ENCODE results near the gene TSNAX. TPM values are rescaled to one million over a fixed set of nuclear protein-coding genes. Genes with fewer than 3 reads are reported as not detected.

Gene TSNAX
- total and polyA plus RNA-seq, 2 of the 8 experiments (the other 6 are each of a cell fraction or from before 2014, with no cell fraction given), result 7.7 to 34.0 TPM

DNA sequence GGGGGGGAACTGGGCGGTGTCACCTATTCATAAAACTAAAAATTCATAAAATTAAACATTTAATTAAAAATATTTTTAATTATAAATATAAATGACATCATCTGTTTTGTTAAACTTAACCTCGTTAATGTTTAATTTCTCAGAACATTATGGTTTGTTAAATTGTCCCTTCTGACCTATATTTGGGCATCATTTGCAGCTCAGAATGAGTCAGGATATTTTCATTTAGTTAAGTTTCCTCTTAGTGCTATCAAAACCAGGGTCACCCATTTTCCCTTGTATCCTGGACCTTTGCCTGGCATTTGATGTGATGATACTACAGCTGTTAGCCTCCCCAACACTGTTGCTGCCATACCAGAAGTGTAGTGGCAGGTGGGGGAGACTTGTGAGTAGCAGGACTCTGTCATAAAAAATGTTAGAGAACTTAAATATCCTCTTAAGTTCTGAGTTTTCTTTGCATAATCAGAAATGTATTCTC, 30.3 kb downstream of the TSNAX start (continued):
- TF ChIP-seq, protein P1, sequence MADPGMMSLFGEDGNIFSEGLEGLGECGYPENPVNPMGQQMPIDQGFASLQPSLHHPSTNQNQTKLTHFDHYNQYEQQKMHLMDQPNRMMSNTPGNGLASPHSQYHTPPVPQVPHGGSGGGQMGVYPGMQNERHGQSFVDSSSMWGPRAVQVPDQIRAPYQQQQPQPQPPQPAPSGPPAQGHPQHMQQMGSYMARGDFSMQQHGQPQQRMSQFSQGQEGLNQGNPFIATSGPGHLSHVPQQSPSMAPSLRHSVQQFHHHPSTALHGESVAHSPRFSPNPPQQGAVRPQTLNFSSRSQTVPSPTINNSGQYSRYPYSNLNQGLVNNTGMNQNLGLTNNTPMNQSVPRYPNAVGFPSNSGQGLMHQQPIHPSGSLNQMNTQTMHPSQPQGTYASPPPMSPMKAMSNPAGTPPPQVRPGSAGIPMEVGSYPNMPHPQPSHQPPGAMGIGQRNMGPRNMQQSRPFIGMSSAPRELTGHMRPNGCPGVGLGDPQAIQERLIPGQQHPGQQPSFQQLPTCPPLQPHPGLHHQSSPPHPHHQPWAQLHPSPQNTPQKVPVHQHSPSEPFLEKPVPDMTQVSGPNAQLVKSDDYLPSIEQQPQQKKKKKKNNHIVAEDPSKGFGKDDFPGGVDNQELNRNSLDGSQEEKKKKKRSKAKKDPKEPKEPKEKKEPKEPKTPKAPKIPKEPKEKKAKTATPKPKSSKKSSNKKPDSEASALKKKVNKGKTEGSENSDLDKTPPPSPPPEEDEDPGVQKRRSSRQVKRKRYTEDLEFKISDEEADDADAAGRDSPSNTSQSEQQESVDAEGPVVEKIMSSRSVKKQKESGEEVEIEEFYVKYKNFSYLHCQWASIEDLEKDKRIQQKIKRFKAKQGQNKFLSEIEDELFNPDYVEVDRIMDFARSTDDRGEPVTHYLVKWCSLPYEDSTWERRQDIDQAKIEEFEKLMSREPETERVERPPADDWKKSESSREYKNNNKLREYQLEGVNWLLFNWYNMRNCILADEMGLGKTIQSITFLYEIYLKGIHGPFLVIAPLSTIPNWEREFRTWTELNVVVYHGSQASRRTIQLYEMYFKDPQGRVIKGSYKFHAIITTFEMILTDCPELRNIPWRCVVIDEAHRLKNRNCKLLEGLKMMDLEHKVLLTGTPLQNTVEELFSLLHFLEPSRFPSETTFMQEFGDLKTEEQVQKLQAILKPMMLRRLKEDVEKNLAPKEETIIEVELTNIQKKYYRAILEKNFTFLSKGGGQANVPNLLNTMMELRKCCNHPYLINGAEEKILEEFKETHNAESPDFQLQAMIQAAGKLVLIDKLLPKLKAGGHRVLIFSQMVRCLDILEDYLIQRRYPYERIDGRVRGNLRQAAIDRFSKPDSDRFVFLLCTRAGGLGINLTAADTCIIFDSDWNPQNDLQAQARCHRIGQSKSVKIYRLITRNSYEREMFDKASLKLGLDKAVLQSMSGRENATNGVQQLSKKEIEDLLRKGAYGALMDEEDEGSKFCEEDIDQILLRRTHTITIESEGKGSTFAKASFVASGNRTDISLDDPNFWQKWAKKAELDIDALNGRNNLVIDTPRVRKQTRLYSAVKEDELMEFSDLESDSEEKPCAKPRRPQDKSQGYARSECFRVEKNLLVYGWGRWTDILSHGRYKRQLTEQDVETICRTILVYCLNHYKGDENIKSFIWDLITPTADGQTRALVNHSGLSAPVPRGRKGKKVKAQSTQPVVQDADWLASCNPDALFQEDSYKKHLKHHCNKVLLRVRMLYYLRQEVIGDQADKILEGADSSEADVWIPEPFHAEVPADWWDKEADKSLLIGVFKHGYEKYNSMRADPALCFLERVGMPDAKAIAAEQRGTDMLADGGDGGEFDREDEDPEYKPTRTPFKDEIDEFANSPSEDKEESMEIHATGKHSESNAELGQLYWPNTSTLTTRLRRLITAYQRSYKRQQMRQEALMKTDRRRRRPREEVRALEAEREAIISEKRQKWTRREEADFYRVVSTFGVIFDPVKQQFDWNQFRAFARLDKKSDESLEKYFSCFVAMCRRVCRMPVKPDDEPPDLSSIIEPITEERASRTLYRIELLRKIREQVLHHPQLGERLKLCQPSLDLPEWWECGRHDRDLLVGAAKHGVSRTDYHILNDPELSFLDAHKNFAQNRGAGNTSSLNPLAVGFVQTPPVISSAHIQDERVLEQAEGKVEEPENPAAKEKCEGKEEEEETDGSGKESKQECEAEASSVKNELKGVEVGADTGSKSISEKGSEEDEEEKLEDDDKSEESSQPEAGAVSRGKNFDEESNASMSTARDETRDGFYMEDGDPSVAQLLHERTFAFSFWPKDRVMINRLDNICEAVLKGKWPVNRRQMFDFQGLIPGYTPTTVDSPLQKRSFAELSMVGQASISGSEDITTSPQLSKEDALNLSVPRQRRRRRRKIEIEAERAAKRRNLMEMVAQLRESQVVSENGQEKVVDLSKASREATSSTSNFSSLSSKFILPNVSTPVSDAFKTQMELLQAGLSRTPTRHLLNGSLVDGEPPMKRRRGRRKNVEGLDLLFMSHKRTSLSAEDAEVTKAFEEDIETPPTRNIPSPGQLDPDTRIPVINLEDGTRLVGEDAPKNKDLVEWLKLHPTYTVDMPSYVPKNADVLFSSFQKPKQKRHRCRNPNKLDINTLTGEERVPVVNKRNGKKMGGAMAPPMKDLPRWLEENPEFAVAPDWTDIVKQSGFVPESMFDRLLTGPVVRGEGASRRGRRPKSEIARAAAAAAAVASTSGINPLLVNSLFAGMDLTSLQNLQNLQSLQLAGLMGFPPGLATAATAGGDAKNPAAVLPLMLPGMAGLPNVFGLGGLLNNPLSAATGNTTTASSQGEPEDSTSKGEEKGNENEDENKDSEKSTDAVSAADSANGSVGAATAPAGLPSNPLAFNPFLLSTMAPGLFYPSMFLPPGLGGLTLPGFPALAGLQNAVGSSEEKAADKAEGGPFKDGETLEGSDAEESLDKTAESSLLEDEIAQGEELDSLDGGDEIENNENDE (IDR thresholded peaks at IDR 0.05; ENCODE audit: insufficient replicate concordance, low read length), result no peak
- no peak for TF ChIP-seq RFX5 (IDR thresholded peaks at IDR 0.05; ENCODE audit: borderline replicate concordance, low read depth, low read length)
- no peak for TF ChIP-seq CTBP2 (IDR thresholded peaks at IDR 0.05; ENCODE audit: borderline replicate concordance, insufficient read depth, insufficient read length, low read length)
- TF ChIP-seq, protein P2, sequence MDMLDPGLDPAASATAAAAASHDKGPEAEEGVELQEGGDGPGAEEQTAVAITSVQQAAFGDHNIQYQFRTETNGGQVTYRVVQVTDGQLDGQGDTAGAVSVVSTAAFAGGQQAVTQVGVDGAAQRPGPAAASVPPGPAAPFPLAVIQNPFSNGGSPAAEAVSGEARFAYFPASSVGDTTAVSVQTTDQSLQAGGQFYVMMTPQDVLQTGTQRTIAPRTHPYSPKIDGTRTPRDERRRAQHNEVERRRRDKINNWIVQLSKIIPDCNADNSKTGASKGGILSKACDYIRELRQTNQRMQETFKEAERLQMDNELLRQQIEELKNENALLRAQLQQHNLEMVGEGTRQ (IDR thresholded peaks at IDR 0.05; ENCODE audit: low read length), result no peak
- TF ChIP-seq HDAC6 (IDR thresholded peaks at IDR 0.05; ENCODE audit: low read depth, low read length), result no peak
- no peak for TF ChIP-seq TCF12 (IDR thresholded peaks at IDR 0.05; ENCODE audit: low read depth, low read length)
- TF ChIP-seq KDM4A (IDR thresholded peaks at IDR 0.05; ENCODE audit: low read depth, low read length, severe bottlenecking), result no peak
- TF ChIP-seq HDAC2 (IDR thresholded peaks at IDR 0.05; ENCODE audit: borderline replicate concordance in 1 of 2, low read depth in 2 of 2, low read length in 2 of 2), result no peak
